MCF 10A (cell line): ENCODE results near the gene MAEL. TPM values are rescaled to one million over a fixed set of nuclear protein-coding genes. Genes with fewer than 3 reads are reported as not detected.
A peak's percentile ranks its signal among the peaks of the same experiment; 100 is the strongest.

Experiments
- BruUV-seq: library from RNA; stranded (reverse); fragments of 400-500 nt; replicated peaks from 2 replicates; lab custom pipeline; 2021; lab: Mats Ljungman, UMichigan
- CTCF ChIA-PET: fragments of 300-600 bp; sonication (Branson Sonifier 250); formaldehyde crosslinking; extraction: SDS; loops from one replicate; lab custom pipeline; 2021; ENCODE audit warnings: antibody characterized with exemption, inconsistent platforms; lab: Yijun Ruan, JAX
- POLR2A ChIA-PET: fragments of 300-600, 350-650 bp; sonication (Branson Sonifier 250); formaldehyde crosslinking; extraction: SDS; loops from one replicate; lab custom pipeline; 2020; ENCODE audit warnings: antibody characterized with exemption, inconsistent platforms; lab: Yijun Ruan, JAX
- DNase-seq: peaks from one replicate; pipeline ENCODE4 v3.0.0-alpha.2; 2018; ENCODE audit not compliant: unreplicated experiment
- H3K27ac Mint-ChIP-seq: one replicate; pipeline ENCODE4 v1.8.0; 2022; ENCODE audit warnings: mild to moderate bottlenecking, low read depth, mixed read lengths; ENCODE audit not compliant: unreplicated experiment
- H3K27me3 Mint-ChIP-seq: one replicate; pipeline ENCODE4 v1.8.0; 2022; ENCODE audit warnings: mixed read lengths; ENCODE audit not compliant: insufficient read depth, unreplicated experiment
- H3K36me3 Mint-ChIP-seq: one replicate; pipeline ENCODE4 v1.8.0; 2022; ENCODE audit warnings: mild to moderate bottlenecking, moderate library complexity, mixed read lengths; ENCODE audit not compliant: insufficient read depth, unreplicated experiment
- H3K4me1 Mint-ChIP-seq: one replicate; pipeline ENCODE4 v1.8.0; 2022; ENCODE audit warnings: mixed read lengths; ENCODE audit not compliant: insufficient read depth, unreplicated experiment
- H3K4me3 Mint-ChIP-seq: one replicate; pipeline ENCODE4 v1.8.0; 2022; ENCODE audit warnings: mild to moderate bottlenecking, moderate library complexity, mixed read lengths; ENCODE audit not compliant: unreplicated experiment
- H3K9me3 Mint-ChIP-seq: one replicate; pipeline ENCODE4 v1.8.0; 2022; ENCODE audit warnings: mixed read lengths; ENCODE audit not compliant: unreplicated experiment
- CTCF ChIP-seq: fragments of 200-600 bp; IDR thresholded peaks from one replicate; pipeline ENCODE4 v1.8.0; 2022; ENCODE audit warnings: antibody characterized with exemption, mild to moderate bottlenecking; ENCODE audit not compliant: unreplicated experiment
- intact Hi-C: fragments of 100-400 bp; cut with micrococcal nuclease; formaldehyde crosslinking; loops from 2 replicates; pipeline ENCODE4 v1.14.1; 2022
- total RNA-seq: library from RNA; stranded (reverse); gene quantifications from 2 replicates; pipeline ENCODE4 v1.2.3, GENCODE V29; 2022

Gene MAEL
- total RNA-seq, 1 experiment from 2014 or later: not detected

- ChIA-PET CTCF (interaction anchor here (0.7 to 2.1 kb wide), 5 partner anchors 11 to 114 kb away, joined by 3 to 7 read pairs (median 4); no protein-coding TSS in a partner anchor), POLR2A (interaction anchor here (0.7 to 1.5 kb wide), 3 partner anchors 42 to 986 kb away, joined by 3 read pairs; no protein-coding TSS in a partner anchor)
- intact Hi-C loops: no loop called here
- Mint-ChIP-seq H3K4me1 (peaks cover 10% of the 10 kb centered on the region), H3K27ac (no peak overlapping the region), H3K4me3 (no peak overlapping the region), H3K27me3 (peaks cover 16% of the 10 kb centered on the region), H3K36me3 (no peaks in the 10 kb centered on the region), H3K9me3 (no peaks in the 10 kb centered on the region)
- TF ChIP-seq CTCF: no peak
- no TSS peak for BruUV-seq
- peak; percentile 81 for DNase-seq
Observed at GRCh38 chr1:166952002-166952746, 36.9 kb upstream of the MAEL start.

GRCh38 chr1:166953491-166953890 is 35.6 kb upstream of the MAEL start:
- H3K27me3 Mint-ChIP-seq: peaks cover 8% of the 10 kb centered on the region
- intact Hi-C loops: no loop called here
- CTCF ChIA-PET: interaction anchor here (1.0 to 2.1 kb wide), 3 partner anchors 43 to 109 kb away, joined by 3 to 7 read pairs (median 4); no protein-coding TSS in a partner anchor
- no peak overlapping the region for H3K4me3 Mint-ChIP-seq
- DNase-seq: no peak
- H3K27ac Mint-ChIP-seq: no peak overlapping the region
- no TSS peak for BruUV-seq
- no peak for TF ChIP-seq CTCF
- POLR2A ChIA-PET: interaction anchor here (0.5 to 1.5 kb wide), 2 partner anchors 43 to 219 kb away, joined by 3 read pairs; no protein-coding TSS in a partner anchor
- H3K4me1 Mint-ChIP-seq: peaks cover 10% of the 10 kb centered on the region
- H3K9me3 Mint-ChIP-seq: no peaks in the 10 kb centered on the region
- H3K36me3 Mint-ChIP-seq: no peaks in the 10 kb centered on the region

- Mint-ChIP-seq H3K36me3 (no peaks in the 10 kb centered on the region), H3K4me1 (peaks cover 10% of the 10 kb centered on the region), H3K4me3 (no peak overlapping the region), H3K27ac (no peak overlapping the region), H3K9me3 (no peaks in the 10 kb centered on the region), H3K27me3 (peaks cover 31% of the 10 kb centered on the region)
- intact Hi-C loops: no loop called here
- BruUV-seq: no TSS peak
- no peak for TF ChIP-seq CTCF
- ChIA-PET POLR2A (interaction anchor here (0.6 to 0.9 kb wide), 4 partner anchors 24 to 278 kb away, joined by 3 to 4 read pairs (median 3); no protein-coding TSS in a partner anchor), CTCF (interaction anchor here (0.7 to 1.6 kb wide), 7 partner anchors 14 to 103 kb away, joined by 3 to 6 read pairs (median 3); no protein-coding TSS in a partner anchor)
- DNase-seq: no peak
Observed at GRCh38 chr1:166956057-166956850, 32.8 kb upstream of the MAEL start.

GRCh38 chr1:166956872-166957271 is 32.2 kb upstream of the MAEL start:
- peaks cover 8% of the 10 kb centered on the region for H3K4me1 Mint-ChIP-seq
- TF ChIP-seq CTCF: no peak
- POLR2A ChIA-PET: interaction anchor here (0.6 kb wide), 1 partner anchor 77 kb away, joined by 3 read pairs; no protein-coding TSS in a partner anchor
- no TSS peak for BruUV-seq
- H3K9me3 Mint-ChIP-seq: no peaks in the 10 kb centered on the region
- CTCF ChIA-PET: interaction anchor here (0.7 to 1.6 kb wide), 5 partner anchors 8 to 444 kb away, joined by 3 to 6 read pairs (median 3); no protein-coding TSS in a partner anchor
- no peak for DNase-seq
- H3K27ac Mint-ChIP-seq: no peak overlapping the region
- intact Hi-C loops: no loop called here
- H3K36me3 Mint-ChIP-seq: no peaks in the 10 kb centered on the region
- H3K27me3 Mint-ChIP-seq: peaks cover 37% of the 10 kb centered on the region
- H3K4me3 Mint-ChIP-seq: no peak overlapping the region
